Pulmonary artery endothelial cell (primary cell): ENCODE results near the gene RASAL2. TPM values are rescaled to one million over a fixed set of nuclear protein-coding genes. Genes with fewer than 3 reads are reported as not detected.
"Not testable (repeated sequence)": the region's sequence is repeated elsewhere in the genome, so short reads cannot be mapped to it uniquely, and the experiment has no call there.

Source experiments
- DNase-seq: peaks from one replicate; pipeline ENCODE4 v3.0.0-alpha.2; 2011; ENCODE audit warnings: low read depth, low spot score
- total RNA-seq: library from RNA; depleted of rRNA; stranded (reverse); fragments of >200 nt; gene quantifications from 2 replicates; pipeline ENCODE4 v1.2.3, GENCODE V29; 2014

The RASAL2 gene
- total RNA-seq, 1 donor from 2014 or later, result 13.5 TPM

- no peak for DNase-seq
Observed at GRCh38 chr1:178490136-178490535, 396.2 kb downstream of the RASAL2 start.

- no peak for DNase-seq
Observed at GRCh38 chr1:178490967-178491366, 397.1 kb downstream of the RASAL2 start.

GRCh38 chr1:178491721-178492120, 397.8 kb downstream of the RASAL2 start:
- no peak for DNase-seq

GRCh38 chr1:178492341-178492740, 398.4 kb downstream of the RASAL2 start:
- no peak for DNase-seq

GRCh38 chr1:178493301-178493741, 399.4 kb downstream of the RASAL2 start:
- no peak for DNase-seq

GRCh38 chr1:178494569-178494971, 400.7 kb downstream of the RASAL2 start:
- DNase-seq, result no peak

GRCh38 chr1:178495158-178495557, 401.3 kb downstream of the RASAL2 start:
- no peak for DNase-seq

GRCh38 chr1:178495741-178496409, 402.0 kb downstream of the RASAL2 start:
- no peak for DNase-seq

- DNase-seq, result no peak
Observed at GRCh38 chr1:178496410-178497135, 402.7 kb downstream of the RASAL2 start, which contains the start of gene CLEC20A. Gene CLEC20A, minus strand, starts transcription at chr1:178496964. Its CDS starts 25 bp downstream, at chr1:178496939.

GRCh38 chr1:178497903-178498478, 404.1 kb downstream of the RASAL2 start:
- no peak for DNase-seq

- no peak for DNase-seq
Observed at GRCh38 chr1:178498896-178499675, 405.2 kb downstream of the RASAL2 start.

- no peak for DNase-seq
Observed at GRCh38 chr1:178500091-178500770, 406.3 kb downstream of the RASAL2 start.

GRCh38 chr1:178500936-178501554, 407.1 kb downstream of the RASAL2 start:
- no peak for DNase-seq

- no peak for DNase-seq
Observed at GRCh38 chr1:178501705-178502329, 407.9 kb downstream of the RASAL2 start.

- DNase-seq, result no peak
Observed at GRCh38 chr1:178502330-178502714, 408.4 kb downstream of the RASAL2 start.

GRCh38 chr1:178502856-178503255, 409.0 kb downstream of the RASAL2 start:
- DNase-seq, result no peak

- DNase-seq, result not testable (repeated sequence)
Observed at GRCh38 chr1:178503316-178503715, 409.4 kb downstream of the RASAL2 start.

- no peak for DNase-seq
Observed at GRCh38 chr1:178503849-178504248, 409.9 kb downstream of the RASAL2 start.

GRCh38 chr1:178504286-178504685, 410.4 kb downstream of the RASAL2 start:
- no peak for DNase-seq

- DNase-seq, result no peak
Observed at GRCh38 chr1:178506177-178506576, 412.3 kb downstream of the RASAL2 start.
